Osteoblast (primary cell): Measurements from ENCODE around the gene SBK2. TPM values are rescaled to one million over a fixed set of nuclear protein-coding genes. Genes with fewer than 3 reads are reported as not detected.

Experiments used
- DNase-seq: peaks from one replicate; pipeline ENCODE4 v3.0.0; 2011; ENCODE audit warnings: low spot score, mixed read lengths; ENCODE audit not compliant: insufficient read length; ENCODE audit errors: missing footprints
- H2AFZ ChIP-seq: 2 replicates; pipeline ENCODE4 v1.6.0; 2011; ENCODE audit warnings: mild to moderate bottlenecking, low read length
- H3K27ac ChIP-seq: 2 replicates; pipeline ENCODE4 v1.5.1; 2011; ENCODE audit warnings: mild to moderate bottlenecking, low read depth, low read length, moderate library complexity
- H3K27me3 ChIP-seq: 2 replicates; pipeline ENCODE4 v1.6.0; 2012; ENCODE audit warnings: mild to moderate bottlenecking, control low read depth, inconsistent platforms, low read length, moderate library complexity; ENCODE audit not compliant: insufficient read depth
- H3K36me3 ChIP-seq: 2 replicates; pipeline ENCODE4 v1.5.1; 2011; ENCODE audit warnings: mild to moderate bottlenecking, low read length, control low read depth, moderate library complexity; ENCODE audit not compliant: insufficient read depth
- H3K4me1 ChIP-seq: 2 replicates; pipeline ENCODE4 v1.5.1; 2011; ENCODE audit warnings: mild to moderate bottlenecking, low read length, control low read depth, moderate library complexity; ENCODE audit not compliant: insufficient read depth
- H3K4me2 ChIP-seq: 2 replicates; pipeline ENCODE4 v1.6.0; 2011; ENCODE audit warnings: mild to moderate bottlenecking, low read length; ENCODE audit not compliant: insufficient read depth
- H3K4me3 ChIP-seq: fragments of 200-600 bp; sonication (generic); 3 replicates; pipeline ENCODE4 v1.5.1; 2012; ENCODE audit warnings: mild to moderate bottlenecking, low read length, inconsistent platforms; ENCODE audit not compliant: insufficient read depth
- H3K79me2 ChIP-seq: 2 replicates; pipeline ENCODE4 v1.6.0; 2012; ENCODE audit warnings: mild to moderate bottlenecking, low read length, control low read depth, inconsistent platforms; ENCODE audit not compliant: insufficient read depth
- H3K9me3 ChIP-seq: 2 replicates; pipeline ENCODE4 v1.5.1; 2011; ENCODE audit warnings: low read depth, low read length, control low read depth
- H4K20me1 ChIP-seq: 2 replicates; pipeline ENCODE4 v1.6.0; 2012; ENCODE audit warnings: mild to moderate bottlenecking, low read length, control low read depth; ENCODE audit not compliant: insufficient read depth
- total RNA-seq: library from RNA; depleted of rRNA; stranded (reverse); fragments of >200 nt; gene quantifications from 2 replicates; pipeline ENCODE4 v1.2.3, GENCODE V29; 2012
- TF ChIP-seq, protein P1 (sequence below): IDR thresholded peaks from 2 replicates; pipeline ENCODE4 v1.5.1; 2011; ENCODE audit warnings: mild to moderate bottlenecking, low read depth, low read length, moderate library complexity; ENCODE audit errors: extremely low read depth

The SBK2 gene
- total RNA-seq, 1 donor: not detected

GRCh38 chr19:55544776-55545439 is 8.0 kb upstream of the SBK2 start:
- H2AFZ ChIP-seq: no peak overlapping the region
- H3K79me2 ChIP-seq: no peaks in the 10 kb centered on the region
- no peaks in the 10 kb centered on the region for H3K36me3 ChIP-seq
- H3K4me1 ChIP-seq: peaks cover 20% of the 10 kb centered on the region
- DNase-seq: peak; percentile 70
- TF ChIP-seq, protein P1, sequence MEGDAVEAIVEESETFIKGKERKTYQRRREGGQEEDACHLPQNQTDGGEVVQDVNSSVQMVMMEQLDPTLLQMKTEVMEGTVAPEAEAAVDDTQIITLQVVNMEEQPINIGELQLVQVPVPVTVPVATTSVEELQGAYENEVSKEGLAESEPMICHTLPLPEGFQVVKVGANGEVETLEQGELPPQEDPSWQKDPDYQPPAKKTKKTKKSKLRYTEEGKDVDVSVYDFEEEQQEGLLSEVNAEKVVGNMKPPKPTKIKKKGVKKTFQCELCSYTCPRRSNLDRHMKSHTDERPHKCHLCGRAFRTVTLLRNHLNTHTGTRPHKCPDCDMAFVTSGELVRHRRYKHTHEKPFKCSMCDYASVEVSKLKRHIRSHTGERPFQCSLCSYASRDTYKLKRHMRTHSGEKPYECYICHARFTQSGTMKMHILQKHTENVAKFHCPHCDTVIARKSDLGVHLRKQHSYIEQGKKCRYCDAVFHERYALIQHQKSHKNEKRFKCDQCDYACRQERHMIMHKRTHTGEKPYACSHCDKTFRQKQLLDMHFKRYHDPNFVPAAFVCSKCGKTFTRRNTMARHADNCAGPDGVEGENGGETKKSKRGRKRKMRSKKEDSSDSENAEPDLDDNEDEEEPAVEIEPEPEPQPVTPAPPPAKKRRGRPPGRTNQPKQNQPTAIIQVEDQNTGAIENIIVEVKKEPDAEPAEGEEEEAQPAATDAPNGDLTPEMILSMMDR: no peak
- no peaks in the 10 kb centered on the region for H3K9me3 ChIP-seq
- H3K4me3 ChIP-seq: no peak overlapping the region
- H3K27ac ChIP-seq: no peak overlapping the region
- no peaks in the 10 kb centered on the region for H3K27me3 ChIP-seq
- H4K20me1 ChIP-seq: no peaks in the 10 kb centered on the region
- H3K4me2 ChIP-seq: no peak overlapping the region

GRCh38 chr19:55544014-55544413 is 7.1 kb upstream of the SBK2 start:
- no peaks in the 10 kb centered on the region for H4K20me1 ChIP-seq
- no peak overlapping the region for H3K27ac ChIP-seq

DNA sequence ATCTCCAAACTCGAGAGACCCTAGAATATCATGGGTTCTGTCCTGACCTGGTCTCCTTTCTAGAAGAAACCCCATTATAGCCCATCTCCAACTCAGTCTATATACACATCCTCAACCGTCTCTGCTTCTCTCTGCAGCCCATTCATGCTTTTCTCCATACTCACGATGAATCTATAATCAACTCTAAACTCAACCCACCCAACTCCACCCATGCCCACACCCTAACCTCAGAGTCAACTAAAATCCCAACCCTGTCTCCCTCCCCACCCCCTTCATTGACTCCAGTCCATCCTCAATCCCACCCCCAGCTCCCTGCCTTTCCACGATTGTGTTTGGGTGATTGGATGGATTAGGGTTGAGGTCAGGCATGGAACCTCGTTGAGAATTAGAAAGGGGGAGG is 6.6 kb upstream of the SBK2 start:
- H4K20me1 ChIP-seq: no peaks in the 10 kb centered on the region
- DNase-seq: peak; percentile 29
- H3K36me3 ChIP-seq: no peaks in the 10 kb centered on the region
- H2AFZ ChIP-seq: no peak overlapping the region
- H3K27me3 ChIP-seq: no peaks in the 10 kb centered on the region
- TF ChIP-seq, protein P1: no peak
- H3K4me1 ChIP-seq: peaks cover 11% of the 10 kb centered on the region
- no peak overlapping the region for H3K27ac ChIP-seq
- no peaks in the 10 kb centered on the region for H3K9me3 ChIP-seq
- H3K4me2 ChIP-seq: no peak overlapping the region
- no peaks in the 10 kb centered on the region for H3K79me2 ChIP-seq
- H3K4me3 ChIP-seq: no peak overlapping the region

More at GRCh38 chr19:55544014-55544413, 7.1 kb upstream of the SBK2 start:
- H3K36me3 ChIP-seq: no peaks in the 10 kb centered on the region
- no peaks in the 10 kb centered on the region for H3K27me3 ChIP-seq
- no peak overlapping the region for H3K4me2 ChIP-seq
- peaks cover 13% of the 10 kb centered on the region for H3K4me1 ChIP-seq
- TF ChIP-seq, protein P1: no peak
- no peaks in the 10 kb centered on the region for H3K9me3 ChIP-seq
- H2AFZ ChIP-seq: no peak overlapping the region
- no peak overlapping the region for H3K4me3 ChIP-seq
- no peaks in the 10 kb centered on the region for H3K79me2 ChIP-seq
- peak; percentile 37 for DNase-seq

- H4K20me1 ChIP-seq: no peaks in the 10 kb centered on the region
- no peak overlapping the region for H3K4me3 ChIP-seq
- H3K4me1 ChIP-seq: peaks cover 6% of the 10 kb centered on the region
- H3K9me3 ChIP-seq: no peaks in the 10 kb centered on the region
- H3K4me2 ChIP-seq: no peak overlapping the region
- no peak for DNase-seq
- TF ChIP-seq, protein P1: no peak
- H3K36me3 ChIP-seq: no peaks in the 10 kb centered on the region
- no peak overlapping the region for H2AFZ ChIP-seq
- no peaks in the 10 kb centered on the region for H3K79me2 ChIP-seq
- no peak overlapping the region for H3K27ac ChIP-seq
- no peaks in the 10 kb centered on the region for H3K27me3 ChIP-seq
Observed at GRCh38 chr19:55542292-55542855, 5.4 kb upstream of the SBK2 start.
